GM18867 (cell line): Measurements from ENCODE around the gene OPN5.
"Not testable (repeated sequence)": the region's sequence is repeated elsewhere in the genome, so short reads cannot be mapped to it uniquely, and the experiment has no call there.

ENCODE experiments used
- ATAC-seq: cut with Tn5 transposase; IDR thresholded peaks from one replicate; pipeline ENCODE4 v1.9.1; 2021; ENCODE audit warnings: mild to moderate bottlenecking, moderate library complexity; ENCODE audit not compliant: unreplicated experiment

The OPN5 gene

GRCh38 chr6:47781732-47782131 lies at the start of gene OPN5:
Gene OPN5 (plus strand): TSS chr6:47782032. CDS start chr6:47782067, 35 bp downstream.
- no peak for ATAC-seq

GRCh38 chr6:47733879-47734558 lies 47.8 kb upstream of the OPN5 start:
- ATAC-seq, result peak; percentile 80

GRCh38 chr6:47734831-47735481 lies 46.9 kb upstream of the OPN5 start:
- no peak for ATAC-seq

- no peak for ATAC-seq
Observed at GRCh38 chr6:47736083-47736700, 45.6 kb upstream of the OPN5 start.

GRCh38 chr6:47737406-47737805 lies 44.4 kb upstream of the OPN5 start:
- no peak for ATAC-seq

- no peak for ATAC-seq
Observed at GRCh38 chr6:47740714-47741113, 41.1 kb upstream of the OPN5 start.

- peak; percentile 56 for ATAC-seq
Observed at GRCh38 chr6:47741807-47742206, 40.0 kb upstream of the OPN5 start.

GRCh38 chr6:47743744-47744143 lies 38.1 kb upstream of the OPN5 start:
- ATAC-seq, result no peak

GRCh38 chr6:47745269-47745668 lies 36.6 kb upstream of the OPN5 start:
- not testable (repeated sequence) for ATAC-seq

GRCh38 chr6:47749757-47750156 lies 32.1 kb upstream of the OPN5 start:
- ATAC-seq, result no peak

- ATAC-seq, result no peak
Observed at GRCh38 chr6:47752801-47753200, 29.0 kb upstream of the OPN5 start.

GRCh38 chr6:47759364-47759763 lies 22.5 kb upstream of the OPN5 start:
- ATAC-seq, result no peak

- ATAC-seq, result no peak
Observed at GRCh38 chr6:47762502-47762901, 19.3 kb upstream of the OPN5 start.

GRCh38 chr6:47766445-47766844 lies 15.4 kb upstream of the OPN5 start:
- no peak for ATAC-seq

GRCh38 chr6:47767102-47767501 lies 14.7 kb upstream of the OPN5 start:
- no peak for ATAC-seq

GRCh38 chr6:47769982-47770381 lies 11.8 kb upstream of the OPN5 start:
- ATAC-seq, result no peak

GRCh38 chr6:47772359-47772758 lies 9.5 kb upstream of the OPN5 start:
- ATAC-seq, result no peak

- ATAC-seq, result no peak
Observed at GRCh38 chr6:47773005-47773404, 8.8 kb upstream of the OPN5 start.

GRCh38 chr6:47780510-47781356 lies 1.1 kb upstream of the OPN5 start:
- peak; percentile 96 for ATAC-seq

GRCh38 chr6:47785182-47785581 lies 3.4 kb downstream of the OPN5 start:
- no peak for ATAC-seq
